Fibroblast of peridontal ligament (primary cell): ENCODE measurements around the gene TAF5.
"Not testable (repeated sequence)": the region's sequence is repeated elsewhere in the genome, so short reads cannot be mapped to it uniquely, and the experiment has no call there.

Experiments
- DNase-seq: peaks from one replicate; pipeline ENCODE4 v3.0.0-alpha.2; 2010; ENCODE audit errors: extremely low read depth

TAF5 gene

GRCh38 chr10:103413564-103413963 is 45.8 kb downstream of the TAF5 start:
- DNase-seq: no peak

- no peak for DNase-seq
Observed at GRCh38 chr10:103415581-103415980, 47.8 kb downstream of the TAF5 start.

- peak; percentile 83 for DNase-seq
Observed at GRCh38 chr10:103416436-103417147, 48.8 kb downstream of the TAF5 start.

GRCh38 chr10:103417148-103417469 is 49.3 kb downstream of the TAF5 start:
- not testable (repeated sequence) for DNase-seq

GRCh38 chr10:103417601-103418000 is 49.8 kb downstream of the TAF5 start:
- DNase-seq: no peak

- no peak for DNase-seq
Observed at GRCh38 chr10:103419101-103419500, 51.3 kb downstream of the TAF5 start.

- DNase-seq: no peak
Observed at GRCh38 chr10:103423748-103424147, 56.0 kb downstream of the TAF5 start.

- no peak for DNase-seq
Observed at GRCh38 chr10:103427866-103428265, 60.1 kb downstream of the TAF5 start.

- DNase-seq: no peak
Observed at GRCh38 chr10:103428989-103429643, 61.3 kb downstream of the TAF5 start.

- no peak for DNase-seq
Observed at GRCh38 chr10:103429647-103430046, 61.9 kb downstream of the TAF5 start.

GRCh38 chr10:103431902-103432301 is 64.1 kb downstream of the TAF5 start:
- DNase-seq: peak; percentile 66

GRCh38 chr10:103433858-103434257 is 66.1 kb downstream of the TAF5 start:
- DNase-seq: peak; percentile 66
